ENCODE measurements around the gene MYCN. TPM values are rescaled to one million over a fixed set of nuclear protein-coding genes. Genes with fewer than 3 reads are reported as not detected.
A peak's percentile ranks its signal among the peaks of the same experiment; 100 is the strongest.
"Not testable (repeated sequence)": the region's sequence is repeated elsewhere in the genome, so short reads cannot be mapped to it uniquely, and the experiment has no call there.

The MYCN gene
- total RNA-seq, 1 donor from 2014 or later: 2.2 TPM

GRCh38 chr2:15907461-15908324 is 32.7 kb upstream of the MYCN start:
- no peak for DNase-seq (ENCODE audit: low spot score)

DNA sequence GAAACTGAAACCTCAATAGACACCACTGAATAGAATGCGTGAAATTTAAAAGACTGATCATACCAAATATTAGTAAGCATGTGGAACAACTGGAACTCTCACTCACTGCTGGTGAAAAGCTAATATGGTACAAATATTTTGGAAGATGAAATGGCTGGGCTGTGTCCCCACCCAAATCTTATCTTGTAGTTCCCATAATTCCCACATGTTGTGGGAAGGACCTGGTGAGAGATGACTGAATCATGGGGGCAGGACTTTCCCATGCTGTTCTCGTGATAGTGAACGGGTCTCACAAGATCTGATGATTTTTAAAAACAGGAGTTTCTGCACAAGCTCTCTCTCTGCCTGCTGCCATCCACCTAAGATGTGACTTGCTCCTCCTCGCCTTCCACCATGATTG is 32.0 kb upstream of the MYCN start:
- DNase-seq (ENCODE audit: low spot score): no peak

DNA sequence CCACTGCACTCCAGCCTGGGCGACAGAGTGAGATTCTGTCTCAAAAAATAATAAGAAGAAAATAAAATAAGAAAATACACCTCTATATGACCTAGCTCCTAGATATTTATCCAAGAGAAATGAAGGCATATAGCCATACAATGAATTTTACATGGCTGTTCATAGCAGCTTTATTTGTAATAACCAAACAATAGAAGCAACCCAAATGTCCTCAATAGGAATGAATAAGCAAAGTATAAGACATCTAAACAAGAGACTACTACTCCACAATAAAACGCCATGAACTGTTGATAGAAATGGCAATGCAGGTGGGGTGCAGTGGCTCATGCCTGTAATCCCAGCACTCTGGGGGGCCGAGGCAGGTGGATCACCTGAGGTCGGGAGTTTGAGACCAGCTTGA is 31.2 kb upstream of the MYCN start:
- DNase-seq (ENCODE audit: low spot score): no peak

- no peak for DNase-seq (ENCODE audit: low spot score)
These were observed 30.6 kb upstream of the MYCN start for GRCh38 chr2:15909736-15910135.

DNA sequence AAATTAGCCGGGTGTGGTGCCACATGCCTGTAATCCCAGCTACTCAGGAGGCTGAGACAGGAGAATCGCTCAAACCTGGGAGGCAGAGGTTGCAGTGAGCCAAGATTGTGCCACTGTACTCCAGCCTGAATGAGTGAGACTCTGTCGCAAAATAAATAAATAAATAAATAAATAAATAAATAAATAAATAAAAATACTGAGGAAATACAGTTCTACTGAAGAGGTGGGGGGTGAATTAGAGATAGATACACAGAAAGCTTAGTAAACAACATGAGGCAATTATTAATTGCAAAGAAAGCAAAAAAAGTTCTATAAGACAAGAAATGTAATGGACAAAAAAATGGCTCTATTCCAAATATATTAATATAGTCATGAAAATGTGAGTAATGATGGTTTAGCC is 29.1 kb upstream of the MYCN start:
- not testable (repeated sequence) for DNase-seq (ENCODE audit: low spot score)

DNA sequence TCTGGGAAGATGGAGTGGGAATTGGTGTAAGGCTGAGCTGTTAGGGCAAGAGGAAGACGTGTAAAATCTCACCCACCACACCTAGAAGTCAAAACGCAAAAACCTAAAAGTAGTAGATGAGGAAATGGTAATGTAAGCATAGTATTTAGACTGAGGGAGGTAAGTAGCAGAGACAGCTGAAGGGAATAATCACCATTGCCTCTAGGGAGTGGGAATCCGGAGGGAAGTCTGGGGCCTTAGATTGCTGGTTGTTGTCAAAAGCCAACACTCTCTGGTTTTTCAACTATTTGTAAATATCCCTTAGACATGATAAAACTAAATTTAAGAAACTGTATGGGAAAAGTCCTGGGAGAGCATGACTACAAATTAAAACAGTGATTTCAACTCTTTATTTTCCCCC is 28.7 kb upstream of the MYCN start:
- no peak for DNase-seq (ENCODE audit: low spot score)

DNA sequence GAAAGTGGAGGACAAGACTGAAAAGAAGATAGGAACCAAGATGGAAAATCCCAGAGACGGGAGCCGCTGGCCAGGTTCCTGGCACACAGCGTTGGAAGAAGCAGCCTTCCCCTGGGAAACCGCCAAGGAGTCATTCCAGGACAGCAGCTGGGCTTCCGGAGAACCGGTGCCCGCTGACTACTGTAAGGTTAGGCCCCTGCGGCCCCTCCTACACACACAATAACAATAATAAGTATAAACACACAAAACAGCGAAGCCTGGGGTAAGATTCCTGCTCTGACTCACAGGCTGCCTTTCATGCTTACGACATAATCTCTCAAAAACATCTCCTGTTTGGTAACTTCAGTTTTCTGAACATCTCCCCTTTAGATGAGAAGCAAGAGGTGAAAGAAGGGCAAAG is 28.1 kb upstream of the MYCN start:
- DNase-seq (ENCODE audit: low spot score): peak; percentile 41

DNA sequence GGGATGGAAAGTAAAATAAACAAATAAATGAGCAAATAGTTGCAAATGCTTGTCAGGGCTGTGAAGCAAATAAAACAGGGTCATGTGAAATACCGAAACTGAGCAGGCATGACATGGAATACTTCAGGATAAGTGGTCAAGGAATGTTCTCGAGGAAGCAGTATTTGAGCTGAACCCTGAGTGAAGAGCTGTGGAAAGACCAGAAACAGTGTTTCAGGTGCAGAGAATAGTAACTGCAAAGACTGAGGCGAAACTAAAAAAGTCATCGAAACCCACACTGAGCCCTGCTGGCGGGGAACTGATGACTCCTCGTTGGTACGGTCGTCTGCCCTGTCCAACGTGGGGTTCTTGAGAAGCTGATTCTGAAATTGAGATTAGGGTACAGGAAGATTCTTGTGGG is 27.2 kb upstream of the MYCN start:
- no peak for DNase-seq (ENCODE audit: low spot score)

DNA sequence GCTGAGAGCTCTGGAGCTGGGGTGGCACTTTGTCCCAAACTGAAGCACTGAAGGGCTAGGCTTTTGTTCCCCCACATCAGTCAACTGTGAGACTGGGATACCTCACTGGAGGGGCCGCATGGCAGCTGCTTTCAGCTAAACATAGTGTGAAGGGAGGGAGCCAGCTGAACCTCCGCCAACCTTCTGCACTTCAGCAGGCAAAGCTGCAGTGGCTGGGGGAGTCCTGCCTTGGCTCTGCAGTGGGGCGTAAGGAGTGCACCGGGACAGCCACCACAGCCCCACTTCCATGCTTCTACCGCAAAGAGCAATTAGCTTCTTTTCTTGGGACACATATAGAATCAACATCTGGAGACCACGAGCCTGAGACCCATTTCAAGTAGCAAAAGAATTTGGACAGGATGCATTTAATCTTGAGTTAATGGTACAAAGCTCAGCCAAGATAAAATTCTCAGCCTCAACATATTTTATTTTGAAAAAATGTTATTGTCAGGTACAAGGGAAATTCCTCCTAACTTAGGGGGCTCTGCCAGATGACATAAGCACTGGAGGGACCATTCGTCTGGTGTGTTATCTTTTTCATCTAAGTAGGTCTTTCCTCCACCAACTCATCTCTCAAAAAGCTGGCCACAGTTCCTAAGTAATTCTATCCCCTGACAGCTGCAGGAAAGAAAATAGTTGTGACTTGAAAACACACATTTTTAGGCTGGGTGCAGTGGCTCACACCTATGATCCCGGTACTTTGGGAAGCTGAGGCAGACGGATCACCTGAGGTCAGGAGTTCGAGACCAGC is 25.6 kb upstream of the MYCN start:
- DNase-seq (ENCODE audit: low spot score): peak; percentile 43

GRCh38 chr2:15915546-15915945 is 24.8 kb upstream of the MYCN start:
- DNase-seq (ENCODE audit: low spot score): not testable (repeated sequence)

DNA sequence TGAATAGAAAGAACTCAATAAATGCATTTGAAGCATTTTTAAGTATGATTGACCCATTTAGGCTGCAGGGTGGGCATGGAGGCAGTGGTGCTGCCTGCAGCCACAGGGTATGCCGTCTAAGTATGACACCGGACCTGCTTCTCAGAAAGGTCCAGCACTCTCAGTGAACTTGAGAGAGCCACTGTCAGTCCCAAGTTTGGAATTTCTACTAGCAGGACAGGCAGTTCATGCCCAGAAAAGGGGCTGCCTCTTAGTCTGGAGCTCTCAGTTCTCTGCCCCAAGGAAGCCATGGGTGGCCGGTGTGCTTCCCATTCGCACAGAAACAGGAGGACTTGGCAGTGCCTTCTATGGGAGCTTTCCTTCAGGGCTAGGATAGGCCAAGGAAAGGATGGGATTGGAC is 24.0 kb upstream of the MYCN start:
- DNase-seq (ENCODE audit: low spot score): no peak

- DNase-seq (ENCODE audit: low spot score): no peak
These were observed 21.5 kb upstream of the MYCN start for GRCh38 chr2:15918761-15919356.

DNA sequence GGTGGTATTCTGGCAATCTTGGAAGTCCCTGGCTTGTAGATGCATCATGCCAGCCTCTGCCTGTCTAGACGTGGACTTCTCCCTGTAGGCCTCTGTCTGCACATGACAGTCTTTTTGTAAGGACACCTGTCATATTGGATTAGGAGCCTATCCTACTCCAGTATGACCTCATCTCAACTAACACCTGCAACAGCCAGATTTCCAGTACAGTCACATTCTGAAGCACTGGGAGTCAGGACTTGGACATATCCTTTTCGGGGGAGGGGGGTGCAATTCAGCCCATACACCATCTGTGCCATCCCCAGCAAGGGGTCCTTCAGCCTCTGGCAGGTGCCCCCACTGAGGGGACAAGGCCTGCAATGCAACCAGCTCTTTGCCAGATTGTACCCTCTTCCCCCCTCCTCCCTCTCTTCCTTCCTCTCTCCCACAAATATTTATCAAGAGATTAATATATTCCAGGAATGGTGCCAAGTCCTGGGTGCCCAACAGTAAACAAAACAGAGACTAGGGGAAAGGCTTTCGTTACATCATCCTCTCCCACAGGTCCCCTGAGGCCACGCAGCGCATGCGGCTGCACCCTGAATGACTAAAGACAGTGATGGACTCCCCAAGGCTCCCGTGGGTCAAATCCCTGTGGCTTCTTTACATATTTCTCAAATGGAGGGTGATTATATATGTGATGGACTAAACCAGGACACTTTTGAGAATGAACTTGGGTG is 20.5 kb upstream of the MYCN start:
- no peak for DNase-seq (ENCODE audit: low spot score)

- DNase-seq (ENCODE audit: low spot score): no peak
These were observed 19.7 kb upstream of the MYCN start for GRCh38 chr2:15920696-15921095.

DNA sequence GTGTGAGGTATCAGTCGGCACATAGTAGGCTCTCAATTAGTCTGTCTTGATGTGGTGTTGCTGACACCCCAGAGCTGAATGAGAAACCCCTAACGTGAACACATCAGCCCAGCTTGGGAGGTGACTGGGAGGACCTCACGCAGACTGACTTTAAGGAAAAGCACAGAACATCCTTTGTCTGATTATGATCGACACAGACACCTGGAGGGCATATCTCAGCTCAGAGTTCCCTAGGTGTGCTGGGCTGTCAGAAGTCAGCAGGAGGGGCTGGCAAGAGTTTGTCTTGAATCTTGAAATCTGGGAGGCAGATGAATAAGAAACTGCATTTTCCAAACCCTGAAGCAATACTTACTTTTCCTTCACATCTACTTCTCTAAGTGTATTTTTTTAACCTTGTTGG is 16.8 kb upstream of the MYCN start:
- no peak for DNase-seq (ENCODE audit: low spot score)

GRCh38 chr2:15925819-15926218 is 14.5 kb upstream of the MYCN start:
- DNase-seq (ENCODE audit: low spot score): no peak

DNA sequence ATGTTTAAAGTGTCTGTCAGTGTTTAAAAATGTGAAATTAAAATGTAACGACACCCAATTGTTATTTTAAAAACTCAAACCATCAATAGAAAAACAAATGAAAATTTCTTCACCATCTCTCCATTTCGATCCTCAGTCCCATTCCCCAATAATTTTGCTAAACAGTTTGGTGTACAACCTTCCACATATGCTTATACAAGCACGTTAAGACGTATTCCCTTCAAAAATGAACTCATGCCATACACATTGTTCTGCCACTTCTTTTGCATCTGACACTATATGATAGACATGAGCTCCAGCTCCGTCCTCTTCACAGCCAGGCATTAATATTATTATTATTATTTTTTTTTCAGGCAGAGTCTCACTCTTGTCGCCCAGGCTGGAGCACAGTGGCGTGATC is 14.1 kb upstream of the MYCN start:
- DNase-seq (ENCODE audit: low spot score): no peak

DNA sequence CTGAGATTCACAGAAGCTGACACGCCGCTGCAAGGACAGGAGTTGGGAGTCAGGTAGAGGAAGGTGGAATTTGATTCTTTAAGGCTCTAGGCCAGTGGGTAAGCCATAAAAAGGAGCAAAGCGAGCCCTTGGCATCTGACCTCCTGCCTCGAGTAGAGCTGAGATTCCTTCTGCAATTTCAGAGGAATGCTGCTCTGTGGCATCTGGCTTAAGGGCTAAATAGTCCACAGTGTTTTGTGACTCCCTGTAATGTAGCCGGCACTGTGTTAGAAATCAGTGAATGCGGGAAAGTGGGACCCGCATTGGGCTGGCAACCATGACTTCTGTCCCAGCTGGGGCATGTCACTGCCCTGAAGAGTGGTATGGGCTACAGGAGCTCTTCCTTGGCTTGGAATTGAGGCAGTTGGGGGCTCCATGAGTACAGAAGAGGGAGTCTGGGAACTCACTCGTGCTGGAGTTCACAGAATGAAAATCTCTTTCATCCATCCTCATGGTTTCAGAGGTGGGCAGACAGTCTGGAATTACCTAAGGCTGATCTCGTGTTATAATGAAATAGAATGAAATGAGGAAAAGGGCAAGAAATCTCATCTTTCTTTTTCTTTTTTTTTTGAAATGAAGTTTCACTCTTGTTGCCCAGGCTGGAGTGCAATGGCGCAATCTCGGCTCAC is 12.7 kb upstream of the MYCN start:
- no peak for DNase-seq (ENCODE audit: low spot score)

DNA sequence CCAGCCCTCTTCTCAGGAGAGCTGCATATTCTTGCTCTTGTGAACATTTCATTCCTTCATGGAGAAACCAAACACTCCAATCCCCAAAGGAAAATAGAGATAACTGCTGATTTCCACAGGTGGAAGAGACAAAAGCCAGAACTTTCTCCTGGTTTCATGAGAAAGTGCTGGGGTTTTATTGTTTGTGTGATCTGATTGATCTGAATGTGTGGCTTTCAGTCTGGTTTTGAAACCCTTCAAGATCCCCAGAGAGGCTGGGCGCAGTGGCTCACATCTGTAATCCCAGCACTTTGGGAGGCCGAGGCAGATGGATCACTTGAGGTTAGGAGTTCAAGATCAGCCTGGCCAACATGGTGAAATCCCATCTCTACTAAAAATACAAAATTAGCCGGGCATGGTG is 11.3 kb upstream of the MYCN start:
- DNase-seq (ENCODE audit: low spot score): not testable (repeated sequence)

- DNase-seq (ENCODE audit: low spot score): no peak
These were observed 10.5 kb upstream of the MYCN start for GRCh38 chr2:15929861-15930260.

- DNase-seq (ENCODE audit: low spot score): no peak
These were observed 9.6 kb upstream of the MYCN start for GRCh38 chr2:15930589-15931318.
